ENCODE data around the gene NEU4.

NEU4 gene

GRCh38 chr2:241835611-241836010, 26.6 kb downstream of the NEU4 start:
- no peak for DNase-seq (ENCODE audit: low read depth)

GRCh38 chr2:241836292-241836691, 27.3 kb downstream of the NEU4 start:
- no peak for DNase-seq (ENCODE audit: low read depth)

- DNase-seq (ENCODE audit: low read depth): no peak
Observed at GRCh38 chr2:241837197-241837965, 28.4 kb downstream of the NEU4 start.

GRCh38 chr2:241841181-241842066, 32.4 kb downstream of the NEU4 start:
- DNase-seq (ENCODE audit: low read depth): no peak

- no peak for DNase-seq (ENCODE audit: low read depth)
Observed at GRCh38 chr2:241842067-241842415, 33.0 kb downstream of the NEU4 start.

- no peak for DNase-seq (ENCODE audit: low read depth)
Observed at GRCh38 chr2:241842620-241843211, 33.7 kb downstream of the NEU4 start.

- no peak for DNase-seq (ENCODE audit: low read depth)
Observed at GRCh38 chr2:241843321-241844065, 34.5 kb downstream of the NEU4 start.

- no peak for DNase-seq (ENCODE audit: low read depth)
Observed at GRCh38 chr2:241844066-241844728, 35.2 kb downstream of the NEU4 start.

GRCh38 chr2:241844831-241845578, 36.0 kb downstream of the NEU4 start:
- DNase-seq (ENCODE audit: low read depth): no peak

- no peak for DNase-seq (ENCODE audit: low read depth)
Observed at GRCh38 chr2:241846406-241846805, 37.4 kb downstream of the NEU4 start.

GRCh38 chr2:241848761-241849615, 40.0 kb downstream of the NEU4 start:
- no peak for DNase-seq (ENCODE audit: low read depth)

GRCh38 chr2:241849616-241850543, 40.9 kb downstream of the NEU4 start:
- no peak for DNase-seq (ENCODE audit: low read depth)

GRCh38 chr2:241850544-241851324, 41.7 kb downstream of the NEU4 start:
- no peak for DNase-seq (ENCODE audit: low read depth)

- DNase-seq (ENCODE audit: low read depth): no peak
Observed at GRCh38 chr2:241851325-241852115, 42.5 kb downstream of the NEU4 start.

GRCh38 chr2:241852116-241852980, 43.4 kb downstream of the NEU4 start:
- DNase-seq (ENCODE audit: low read depth): no peak

- DNase-seq (ENCODE audit: low read depth): no peak
Observed at GRCh38 chr2:241852981-241853631, 44.1 kb downstream of the NEU4 start.

Data from HS-27A (cell line).